HG03097 (cell line): ENCODE data around the gene GPR45.

Source experiments
- ATAC-seq: cut with Tn5 transposase; IDR thresholded peaks from one replicate; pipeline ENCODE4 v1.9.1; 2021; ENCODE audit not compliant: unreplicated experiment, low FRiP score

Gene GPR45

GRCh38 chr2:105252271-105252670 is 10.7 kb downstream of the GPR45 start:
- ATAC-seq, result no peak

- no peak for ATAC-seq
Observed at GRCh38 chr2:105254531-105255210, 13.1 kb downstream of the GPR45 start.

- no peak for ATAC-seq
Observed at GRCh38 chr2:105255979-105256378, 14.4 kb downstream of the GPR45 start.

- ATAC-seq, result no peak
Observed at GRCh38 chr2:105256431-105257047, 15.0 kb downstream of the GPR45 start.

- no peak for ATAC-seq
Observed at GRCh38 chr2:105257981-105258380, 16.4 kb downstream of the GPR45 start.

GRCh38 chr2:105258835-105259350 is 17.4 kb downstream of the GPR45 start:
- no peak for ATAC-seq

- no peak for ATAC-seq
Observed at GRCh38 chr2:105261061-105261460, 19.5 kb downstream of the GPR45 start.

- no peak for ATAC-seq
Observed at GRCh38 chr2:105262651-105263091, 21.1 kb downstream of the GPR45 start.

GRCh38 chr2:105269426-105269825 is 27.9 kb downstream of the GPR45 start:
- no peak for ATAC-seq

- no peak for ATAC-seq
Observed at GRCh38 chr2:105271393-105272045, 30.0 kb downstream of the GPR45 start.

GRCh38 chr2:105272176-105272575 is 30.6 kb downstream of the GPR45 start:
- ATAC-seq, result no peak

- no peak for ATAC-seq
Observed at GRCh38 chr2:105274046-105274445, 32.5 kb downstream of the GPR45 start.

GRCh38 chr2:105278654-105279053 is 37.1 kb downstream of the GPR45 start:
- ATAC-seq, result no peak

GRCh38 chr2:105279126-105279525 is 37.6 kb downstream of the GPR45 start:
- ATAC-seq, result no peak

GRCh38 chr2:105280281-105280680 is 38.7 kb downstream of the GPR45 start:
- no peak for ATAC-seq

- no peak for ATAC-seq
Observed at GRCh38 chr2:105283532-105283931, 42.0 kb downstream of the GPR45 start.

GRCh38 chr2:105287692-105288091 is 46.1 kb downstream of the GPR45 start:
- ATAC-seq, result no peak

- no peak for ATAC-seq
Observed at GRCh38 chr2:105288133-105288532, 46.6 kb downstream of the GPR45 start.

GRCh38 chr2:105290981-105291660 is 49.6 kb downstream of the GPR45 start:
- ATAC-seq, result no peak

GRCh38 chr2:105291981-105292380 is 50.4 kb downstream of the GPR45 start:
- no peak for ATAC-seq
